NCI-H82 (cell line): ENCODE results near the gene GNA14.
A peak's percentile ranks its signal among the peaks of the same experiment; 100 is the strongest.
"Not testable (repeated sequence)": the region's sequence is repeated elsewhere in the genome, so short reads cannot be mapped to it uniquely, and the experiment has no call there.

Source experiments
- DNase-seq: peaks from one replicate; lab custom pipeline; 2025; lab: John Stamatoyannopoulos, UW

GNA14 gene

DNA sequence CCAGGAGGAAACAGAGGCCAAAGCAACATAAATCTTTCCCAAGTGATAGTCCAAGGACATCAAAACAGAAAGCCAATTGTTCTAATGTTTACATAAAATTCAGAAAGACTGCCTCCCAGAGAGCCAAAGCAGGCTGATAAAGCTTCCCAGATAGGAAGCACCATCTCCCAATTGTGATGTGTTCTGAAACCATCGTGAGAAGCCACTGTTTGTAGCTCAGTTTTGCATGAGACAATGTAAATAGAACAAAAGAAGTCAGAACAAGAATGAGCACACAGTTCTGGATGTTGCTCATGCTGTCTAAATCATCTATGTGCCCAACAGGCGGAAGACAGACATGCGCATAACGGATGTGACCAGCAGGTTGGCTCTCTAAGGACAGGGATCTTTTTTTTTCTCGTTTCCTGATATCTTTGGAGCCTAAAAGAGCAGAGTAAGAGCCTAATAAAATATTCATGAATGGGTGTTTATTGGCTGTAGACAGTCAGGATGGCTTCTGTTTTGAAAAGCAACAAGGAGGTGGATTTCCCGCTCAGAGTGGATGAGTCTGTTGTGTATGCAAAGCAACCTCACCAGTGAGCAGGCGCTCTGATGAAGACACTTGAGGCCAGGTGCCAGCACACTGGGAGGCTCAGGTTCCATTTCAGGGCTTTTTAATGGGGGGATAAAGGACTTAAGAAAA is 113.6 kb downstream of the GNA14 start:
- DNase-seq: no peak

DNA sequence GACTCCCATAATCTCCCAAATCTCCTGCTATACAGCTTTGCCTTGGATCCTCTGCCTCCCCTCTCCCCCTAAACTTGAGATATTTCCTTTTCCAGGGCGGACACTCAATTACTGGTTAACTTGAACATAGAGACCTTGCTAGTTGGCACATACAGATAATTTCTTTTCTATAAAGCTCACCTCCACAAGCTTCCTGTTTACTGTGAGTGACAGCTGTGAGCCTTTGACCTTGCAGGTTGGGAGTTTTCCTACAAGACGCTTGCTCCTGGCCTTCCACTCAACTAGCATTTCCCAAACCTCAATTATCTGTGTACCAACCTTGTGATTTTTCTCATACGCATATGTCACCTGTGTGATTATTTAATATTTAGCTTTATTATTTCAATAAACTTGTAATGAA is 114.5 kb downstream of the GNA14 start:
- no peak for DNase-seq

DNA sequence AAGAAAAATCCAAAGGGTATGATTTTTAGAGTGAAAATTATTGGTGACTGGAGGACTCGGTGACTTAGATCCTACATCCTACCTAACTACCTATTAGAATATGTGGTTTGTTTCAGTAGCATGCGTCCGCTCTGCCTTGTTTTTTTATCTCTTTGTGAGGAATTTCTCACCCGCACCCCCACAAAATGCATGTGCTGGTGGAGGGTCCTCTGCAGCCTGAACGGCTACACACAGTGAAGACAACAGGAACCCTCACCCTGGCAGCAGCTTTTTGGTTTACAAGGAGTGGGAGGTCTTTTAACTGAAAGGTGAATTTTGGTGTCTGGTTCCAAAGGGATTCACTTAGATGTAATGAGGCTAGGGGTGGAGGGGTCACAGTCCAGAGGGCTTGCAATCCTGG is 115.5 kb downstream of the GNA14 start:
- DNase-seq: no peak

DNA sequence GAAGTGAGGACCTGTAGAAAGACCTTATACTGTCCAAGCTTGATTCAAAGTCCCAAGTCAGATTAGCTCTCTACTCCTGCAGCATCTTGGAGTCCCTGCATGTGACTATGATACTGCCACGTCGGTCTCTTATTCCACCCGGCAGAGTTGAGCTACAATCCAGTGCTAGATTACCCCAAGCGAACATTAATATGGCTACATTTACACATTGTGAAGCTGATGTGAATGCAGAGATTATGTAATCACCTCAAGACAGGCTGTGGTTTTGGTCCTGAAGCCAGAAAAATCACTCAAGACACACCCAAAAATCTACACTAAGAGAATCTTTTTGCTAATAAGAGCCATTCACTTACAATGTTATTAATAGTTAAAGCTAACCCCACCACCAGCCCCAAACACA is 116.7 kb downstream of the GNA14 start:
- no peak for DNase-seq

DNA sequence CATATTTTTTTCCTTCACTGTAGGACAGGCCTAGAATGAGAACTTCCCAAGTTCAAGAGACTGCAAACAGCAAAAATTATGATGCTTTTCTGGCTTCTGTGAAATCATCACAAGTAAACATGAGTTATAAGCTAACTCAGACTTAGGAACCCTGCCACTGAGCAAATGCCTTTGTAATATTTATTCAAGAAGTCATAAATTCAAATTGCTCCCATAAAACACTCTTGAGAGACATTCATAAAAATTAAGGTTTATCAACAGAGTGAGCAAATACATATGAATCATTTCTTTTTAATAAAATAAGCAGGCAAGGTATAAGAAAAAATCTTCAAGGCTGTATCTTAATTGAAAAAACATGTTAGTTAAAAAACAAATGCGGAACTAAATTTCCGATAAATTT is 124.2 kb downstream of the GNA14 start:
- no peak for DNase-seq

DNA sequence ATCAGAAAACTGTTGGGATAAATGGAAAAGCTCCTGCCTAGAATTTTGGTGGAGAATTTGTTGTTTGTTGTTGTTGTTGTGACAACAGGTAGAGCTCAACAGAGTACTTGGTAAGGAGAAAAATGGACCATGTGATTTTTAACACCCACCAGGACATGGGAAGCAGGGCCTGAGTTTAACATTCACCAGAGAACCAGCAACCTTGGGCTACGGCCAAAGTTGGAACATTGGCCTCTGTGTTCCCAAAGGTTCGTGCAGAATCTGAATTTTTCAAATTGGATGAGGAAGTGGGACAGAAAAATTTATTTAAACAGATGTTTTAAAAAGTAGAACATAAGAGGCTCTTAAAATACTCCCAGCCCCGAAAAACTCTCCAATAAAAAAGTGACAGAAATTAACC is 127.0 kb downstream of the GNA14 start:
- no peak for DNase-seq

DNA sequence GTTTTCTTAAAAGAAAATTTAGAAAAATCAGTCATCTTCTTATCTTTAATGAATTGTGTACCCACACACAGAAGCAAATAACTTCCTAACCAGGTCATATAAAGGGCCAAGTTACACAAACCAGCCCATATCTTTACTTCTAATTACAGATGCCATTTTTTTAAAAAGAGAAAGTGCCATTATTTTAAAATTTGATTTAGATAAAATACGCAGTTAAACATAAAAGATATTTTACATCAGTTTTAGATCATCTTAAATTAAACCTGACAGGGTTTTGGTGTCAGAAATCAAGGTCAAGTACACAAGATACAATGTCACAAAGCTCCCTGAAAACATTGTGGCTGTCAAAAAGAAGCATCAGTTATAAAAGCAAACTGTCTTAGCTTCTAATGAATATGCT is 129.4 kb downstream of the GNA14 start:
- DNase-seq: no peak

DNA sequence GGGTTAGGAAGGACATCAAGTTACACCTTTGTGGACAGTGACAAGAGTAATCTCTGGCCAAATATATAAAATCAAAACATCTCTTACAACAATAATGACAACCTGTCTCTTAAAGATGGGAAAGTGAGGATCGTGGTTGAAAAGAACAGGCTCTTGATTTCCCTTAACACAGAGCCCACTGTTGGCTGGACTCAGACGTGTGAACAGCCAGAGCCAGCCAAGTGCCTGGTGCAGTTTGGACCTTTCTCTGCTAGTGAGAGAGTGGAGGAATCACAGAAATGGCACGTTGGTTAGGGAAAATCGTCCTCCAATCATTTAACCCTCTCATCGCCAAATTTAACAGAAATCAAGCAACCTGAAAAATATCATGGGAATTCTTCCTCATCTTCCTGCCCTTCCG is 131.3 kb downstream of the GNA14 start:
- no peak for DNase-seq

DNA sequence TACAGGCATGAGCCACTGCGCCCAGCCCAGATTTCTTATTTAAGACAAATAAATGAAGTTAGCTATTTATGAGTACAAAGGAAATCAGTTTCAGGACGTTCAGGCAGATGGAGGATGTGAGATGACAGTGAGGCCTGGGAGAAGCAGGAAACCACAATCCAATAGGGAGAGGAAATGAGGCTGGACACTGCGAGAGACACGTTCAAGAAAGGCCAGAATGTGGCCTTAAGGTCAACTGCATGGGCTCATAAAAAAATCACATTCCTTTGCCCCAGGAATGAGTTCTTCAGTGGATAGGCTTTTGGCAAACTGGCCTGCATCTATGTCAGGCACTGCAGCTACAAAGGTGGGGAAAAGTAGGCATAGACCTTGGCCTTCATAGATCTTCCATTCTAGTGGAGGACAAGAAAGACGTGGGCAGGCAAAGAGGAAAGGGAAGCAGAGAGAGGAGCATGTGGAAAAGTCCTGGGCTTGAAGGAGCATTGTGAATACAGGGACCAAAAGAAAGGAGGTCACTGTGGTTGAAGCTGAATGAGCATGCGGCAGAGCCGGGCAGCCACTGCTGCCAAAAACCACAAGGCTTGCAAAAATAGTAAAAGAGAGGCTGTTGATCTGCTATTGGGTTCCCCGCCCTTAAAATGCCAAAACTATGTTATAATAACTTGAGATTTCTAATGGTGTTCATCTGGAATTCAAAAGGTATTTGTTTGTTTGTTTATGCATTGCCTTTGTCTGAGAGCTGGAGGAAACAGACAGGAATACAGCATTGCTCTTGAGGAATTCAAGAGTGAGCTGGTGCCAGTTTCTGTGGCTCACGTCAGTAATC is 133.0 kb downstream of the GNA14 start:
- DNase-seq: no peak

DNA sequence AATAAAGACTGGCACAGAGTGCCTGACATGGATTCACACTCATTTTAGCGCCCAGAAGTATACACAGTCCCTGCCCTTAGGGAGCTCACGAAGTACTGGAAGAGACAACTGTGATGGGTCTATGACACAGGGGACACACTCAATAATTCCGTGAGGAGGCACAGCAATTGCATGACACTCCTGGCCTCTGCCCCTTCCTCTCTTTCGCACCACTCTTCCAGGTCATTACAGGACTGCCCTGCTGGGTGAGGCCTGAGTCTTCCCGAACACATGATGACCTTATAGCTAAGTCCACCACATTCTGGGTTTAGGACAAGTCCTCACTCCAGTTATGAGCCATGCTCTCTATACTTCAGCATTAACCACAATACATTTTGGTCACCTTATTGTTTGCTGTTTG is 134.7 kb downstream of the GNA14 start:
- DNase-seq: no peak

DNA sequence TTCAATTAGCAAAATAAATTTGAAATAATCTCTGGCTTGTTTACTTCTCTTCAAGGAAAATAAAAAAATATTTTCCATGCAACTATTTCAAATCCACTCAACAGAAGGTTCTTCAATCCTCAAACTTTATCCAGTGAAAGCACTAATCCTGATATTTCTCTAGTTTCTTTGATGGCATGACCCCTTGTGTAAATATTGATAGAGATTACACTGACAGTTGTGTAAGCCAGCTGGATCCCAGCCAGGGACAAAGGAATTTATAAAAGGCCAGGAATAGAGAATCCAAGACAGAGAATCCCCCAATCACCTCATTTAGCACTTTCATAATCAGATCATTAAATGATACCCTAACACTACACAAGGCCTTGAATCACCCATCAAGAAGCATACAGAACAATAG is 135.2 kb downstream of the GNA14 start:
- peak; percentile 36 for DNase-seq

DNA sequence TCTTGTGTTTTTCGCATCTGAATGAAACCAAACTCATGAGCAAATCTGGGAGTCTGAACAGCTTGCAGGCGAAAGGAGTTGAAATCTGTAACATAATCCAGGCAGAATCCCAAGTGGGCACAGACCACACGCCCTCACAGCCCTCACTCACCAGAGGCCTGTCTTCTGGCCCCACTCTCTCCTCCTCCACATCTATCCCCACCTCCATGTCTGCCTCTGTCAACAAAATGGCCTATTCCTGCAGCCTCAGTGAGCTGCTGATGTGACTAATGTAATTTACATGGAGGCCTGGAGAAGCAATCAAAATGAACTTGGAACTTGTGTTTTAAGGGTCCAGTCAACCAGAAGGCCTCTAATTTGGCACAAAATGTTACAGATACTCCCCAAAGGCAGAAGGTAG is 136.6 kb downstream of the GNA14 start:
- no peak for DNase-seq

DNA sequence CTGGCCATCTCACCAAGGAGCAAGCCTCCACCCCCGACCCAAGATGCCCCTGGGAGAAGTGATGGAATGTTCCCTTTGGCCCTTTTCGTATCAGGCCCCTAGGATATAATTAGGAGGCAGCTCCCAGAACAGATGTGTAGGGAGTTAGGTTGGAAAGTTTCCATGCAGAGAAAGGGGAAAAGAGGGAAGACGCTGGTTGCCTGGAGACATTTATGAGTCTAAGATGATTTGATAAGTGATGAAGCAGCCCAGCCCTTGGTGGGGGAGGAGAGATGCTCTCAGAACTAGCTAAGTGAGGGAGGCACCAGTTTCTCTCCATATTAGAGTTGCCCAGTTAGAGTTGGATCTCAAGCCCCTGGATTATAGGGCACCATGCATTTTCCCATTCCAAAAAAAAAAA is 137.5 kb downstream of the GNA14 start:
- no peak for DNase-seq

DNA sequence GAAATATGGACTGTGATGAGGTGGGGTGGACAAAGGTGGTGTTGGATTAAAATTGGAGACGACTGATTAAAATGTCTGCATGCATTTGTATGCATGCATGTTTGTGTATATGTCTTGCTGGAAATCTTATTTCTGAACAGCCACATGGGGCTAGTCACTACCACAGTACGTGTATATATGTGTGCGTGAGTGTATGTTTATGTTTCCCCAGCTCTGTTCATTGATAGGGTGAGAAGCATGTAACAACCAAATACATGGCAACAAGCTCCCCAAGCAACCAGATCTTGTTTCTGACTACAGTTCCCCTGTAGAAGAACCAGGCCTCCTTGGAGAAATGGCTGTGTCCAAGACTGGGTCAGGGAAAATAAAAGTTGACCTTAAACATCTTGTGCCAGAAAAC is 139.7 kb downstream of the GNA14 start:
- no peak for DNase-seq

DNA sequence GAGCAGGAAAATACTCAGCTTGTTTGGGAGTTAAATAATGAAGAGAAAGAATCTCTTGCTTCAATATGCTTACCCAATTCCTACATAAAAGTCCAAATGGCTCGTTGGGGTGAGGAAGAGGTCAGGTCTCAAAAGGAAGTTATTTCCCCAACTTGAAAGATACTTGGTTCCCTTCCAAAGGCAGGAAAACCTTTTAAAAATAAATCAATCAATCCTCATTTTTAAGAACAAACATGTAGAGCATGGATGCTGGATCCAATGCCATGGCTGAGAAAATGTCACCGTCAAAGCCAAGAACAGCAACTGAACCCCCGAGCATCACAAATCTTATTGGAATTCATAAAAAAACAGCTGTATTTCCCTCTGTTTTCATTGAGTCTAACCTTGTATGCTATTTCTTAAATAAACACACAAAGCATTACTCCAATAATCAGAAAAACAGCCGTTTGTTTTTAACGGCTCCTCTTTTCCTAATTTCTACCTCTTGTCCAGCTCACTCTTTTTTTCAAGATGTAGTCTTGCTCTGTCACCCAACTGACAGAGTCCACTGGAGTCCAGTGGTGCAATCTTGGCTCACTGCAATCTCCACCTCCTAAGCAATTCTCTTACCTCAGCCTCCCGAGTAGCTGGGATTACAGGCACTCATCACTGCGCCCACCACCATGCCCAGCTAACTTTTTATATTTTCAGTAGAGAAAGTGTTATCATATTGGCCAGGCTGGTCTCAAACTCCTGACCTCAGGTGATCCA is 140.7 kb downstream of the GNA14 start:
- no peak for DNase-seq

DNA sequence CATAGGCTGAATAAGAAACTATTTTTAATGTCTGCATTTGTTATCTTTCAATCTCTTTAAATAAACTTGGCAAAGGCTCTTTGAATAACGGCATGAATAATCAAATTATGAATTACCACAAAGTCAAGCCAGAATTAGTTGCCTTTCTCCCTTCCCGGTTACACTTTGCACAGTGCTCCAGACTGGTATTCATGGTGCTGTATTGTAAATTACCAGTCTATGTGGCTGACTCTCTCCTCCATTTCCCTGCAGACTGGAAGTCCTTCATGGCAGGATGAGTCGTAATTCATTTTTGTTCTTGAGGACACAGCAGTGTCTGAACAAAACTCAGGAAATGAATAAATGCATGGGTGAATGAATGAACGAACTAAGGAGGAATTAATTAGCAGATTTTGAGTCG is 142.9 kb downstream of the GNA14 start:
- no peak for DNase-seq

DNA sequence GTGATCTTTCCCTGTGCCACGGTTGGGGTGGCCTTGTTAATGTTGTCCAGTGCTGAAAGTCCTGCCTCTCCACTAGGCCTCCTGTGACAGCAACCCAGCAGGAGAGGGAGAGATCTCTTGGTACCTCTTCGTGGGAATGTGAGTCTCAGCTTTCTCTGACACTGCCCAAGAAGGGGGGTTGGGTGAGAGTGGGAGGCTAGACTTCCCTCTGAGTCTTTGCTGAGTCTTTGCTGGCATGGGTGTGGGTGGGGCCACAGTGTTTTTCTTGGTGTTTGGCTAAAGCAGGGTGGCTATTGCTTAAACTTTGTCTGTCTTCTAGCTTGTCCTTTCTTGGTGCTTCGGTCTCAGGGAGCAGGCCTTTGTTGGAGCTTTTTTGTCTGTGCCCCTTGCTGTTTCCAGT is 145.6 kb downstream of the GNA14 start:
- no peak for DNase-seq

DNA sequence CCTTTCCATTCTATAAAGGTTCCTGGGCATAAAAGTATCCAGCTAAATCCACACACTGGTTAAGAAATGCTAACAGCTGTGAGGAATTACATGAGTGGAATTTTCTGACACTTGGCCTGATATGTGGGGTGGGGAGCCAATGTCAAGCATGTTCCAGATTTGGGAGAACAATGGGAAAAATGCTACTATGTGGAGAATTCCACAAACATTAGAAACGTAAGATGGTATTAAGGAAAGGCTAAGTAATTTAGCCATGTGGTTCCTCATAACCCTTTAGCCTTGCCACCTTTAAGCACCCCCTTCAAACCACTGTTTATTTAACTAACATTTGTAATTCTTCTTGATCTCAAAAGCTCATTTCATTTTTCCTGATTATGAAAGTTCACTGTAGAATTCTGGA is 149.2 kb downstream of the GNA14 start:
- no peak for DNase-seq

DNA sequence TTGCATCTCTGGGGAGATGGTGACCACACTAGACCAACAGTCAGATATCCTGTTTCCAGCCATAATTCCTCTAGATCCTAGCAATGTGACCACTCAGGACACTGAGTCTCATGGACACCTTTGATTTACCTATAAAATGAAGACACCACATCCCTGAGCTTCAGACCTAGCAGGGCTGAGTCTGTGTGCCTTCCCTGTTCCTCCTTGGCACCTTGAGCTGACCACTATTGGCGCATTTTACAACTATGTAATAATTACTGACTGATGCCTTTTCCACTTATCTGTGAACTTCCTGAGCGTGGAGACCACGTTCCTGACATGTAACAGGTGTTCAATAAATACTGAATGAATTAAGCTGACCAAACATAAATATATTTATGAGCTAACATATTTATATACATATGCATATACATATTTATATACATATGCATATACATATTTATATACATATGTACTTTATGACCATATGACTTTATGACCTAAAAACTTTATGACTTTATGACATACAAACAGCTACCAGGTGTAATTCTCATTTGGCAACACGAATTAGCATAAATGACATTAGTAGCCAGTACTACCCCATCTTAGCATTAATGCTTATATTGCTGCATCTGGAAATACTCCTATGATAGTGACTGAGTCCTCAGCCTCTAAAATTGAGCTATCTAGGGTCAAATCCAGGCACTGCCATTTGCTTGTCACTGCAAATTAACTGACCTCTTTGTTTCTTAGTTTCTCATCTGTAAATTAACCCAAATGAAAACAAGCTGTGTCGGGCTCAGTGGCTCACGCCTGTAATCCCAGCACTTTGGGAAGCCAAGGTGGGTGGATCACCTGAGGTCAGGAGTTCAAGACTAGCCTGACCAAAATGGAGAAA is 150.6 kb downstream of the GNA14 start:
- DNase-seq: no peak

DNA sequence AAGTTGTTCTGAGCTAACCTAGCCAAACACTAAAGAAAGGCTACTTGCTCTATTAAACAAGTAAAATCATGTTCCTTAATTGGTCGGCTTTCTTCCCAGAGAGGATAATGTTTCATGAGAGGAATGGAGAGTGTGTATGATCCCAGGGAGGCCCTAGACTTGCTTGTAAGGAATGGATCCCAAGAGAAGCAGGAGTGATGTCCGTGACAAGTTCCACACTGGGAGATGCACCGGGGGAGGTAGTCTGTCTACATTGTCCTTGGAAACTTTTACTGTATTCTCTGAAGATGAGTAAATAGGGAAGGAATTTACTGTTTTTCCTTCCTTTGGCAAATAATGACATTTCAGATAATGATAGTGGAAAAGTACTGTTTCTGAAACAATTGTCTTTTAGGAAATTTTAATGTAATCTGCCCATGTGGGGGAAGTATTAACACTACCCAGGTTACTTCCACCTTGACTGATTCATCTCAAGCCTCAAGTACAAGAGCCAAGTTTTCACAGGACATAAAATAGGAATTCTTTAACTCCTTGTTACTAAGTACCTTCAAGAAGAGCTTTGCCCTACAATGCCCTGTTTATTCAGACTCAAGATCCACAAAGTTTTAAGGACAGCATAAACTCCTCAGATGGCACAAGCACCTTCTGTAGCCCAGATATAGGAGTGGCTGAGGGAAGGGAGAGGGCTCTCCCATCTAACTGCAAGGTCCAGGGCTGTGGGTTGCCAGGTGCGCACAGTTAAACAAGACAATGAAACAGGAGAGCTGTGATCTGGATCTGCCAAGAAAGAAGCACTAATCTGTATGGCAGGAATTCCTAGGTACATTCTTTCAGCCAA is 152.1 kb downstream of the GNA14 start:
- no peak for DNase-seq

DNA sequence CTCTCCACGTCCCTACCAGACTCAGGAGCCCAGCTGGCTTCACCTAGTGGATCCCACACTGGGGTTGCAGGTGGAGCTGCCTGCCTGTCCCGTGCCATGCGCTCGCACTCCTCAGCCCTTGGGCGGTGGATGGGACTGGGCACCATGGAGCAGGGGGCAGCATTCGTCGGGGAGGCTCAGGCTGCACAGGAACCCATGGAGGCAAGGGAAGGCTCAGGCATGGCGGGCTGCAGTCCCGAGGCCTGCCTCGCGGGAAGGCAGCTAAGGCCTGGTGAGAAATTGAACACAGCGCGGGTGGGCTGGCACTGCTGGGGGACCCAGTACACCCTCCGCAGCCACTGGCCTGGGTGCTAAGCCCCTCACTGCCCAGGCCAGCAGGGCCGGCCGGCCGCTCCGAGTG is 157.8 kb downstream of the GNA14 start:
- not testable (repeated sequence) for DNase-seq
